HG02938 (cell line): ENCODE results near the gene FMN1.
A peak's percentile ranks its signal among the peaks of the same experiment; 100 is the strongest.

ENCODE experiments used
- ATAC-seq: cut with Tn5 transposase; IDR thresholded peaks from one replicate; pipeline ENCODE4 v1.9.1; 2021; ENCODE audit warnings: mild to moderate bottlenecking, moderate library complexity; ENCODE audit not compliant: unreplicated experiment

FMN1 gene

DNA sequence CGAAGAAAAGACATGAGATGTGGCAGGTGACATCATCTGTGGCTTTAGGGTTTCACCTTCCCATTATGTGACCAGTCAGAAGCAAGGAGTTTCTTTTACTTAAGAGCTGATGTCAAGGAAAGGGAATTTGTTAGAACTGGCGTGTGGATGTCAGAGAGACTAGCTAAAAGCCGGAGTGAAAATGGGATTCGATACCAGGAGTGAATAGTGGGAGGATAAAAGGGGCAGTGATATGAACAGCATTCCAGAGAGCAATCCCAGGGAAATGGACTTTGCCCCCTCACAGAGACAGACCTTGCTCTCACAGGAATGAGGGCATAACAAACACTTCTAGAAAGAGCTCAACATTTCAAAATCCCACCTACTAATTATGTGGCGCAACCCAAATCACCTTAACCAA is 5.9 kb upstream of the FMN1 start:
- ATAC-seq: no peak

DNA sequence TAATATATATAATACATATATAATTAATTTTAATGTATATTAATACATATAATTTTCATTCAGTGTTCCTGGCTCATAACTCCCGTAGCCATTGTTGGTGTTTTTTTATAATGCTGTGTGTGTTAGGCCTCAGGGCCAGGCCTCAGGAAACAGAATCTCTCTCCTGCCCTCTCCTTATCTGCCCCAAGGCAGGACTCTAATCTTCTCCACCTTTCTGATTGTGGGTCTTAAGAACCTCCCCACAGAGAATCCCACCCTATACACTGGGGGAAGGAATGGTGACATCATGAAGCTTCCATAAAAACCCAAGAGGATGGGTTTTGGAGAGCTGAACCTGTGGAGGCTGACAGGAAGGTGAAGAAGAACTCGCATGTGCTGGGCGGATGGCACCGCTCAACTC is 4.0 kb upstream of the FMN1 start:
- ATAC-seq: no peak

DNA sequence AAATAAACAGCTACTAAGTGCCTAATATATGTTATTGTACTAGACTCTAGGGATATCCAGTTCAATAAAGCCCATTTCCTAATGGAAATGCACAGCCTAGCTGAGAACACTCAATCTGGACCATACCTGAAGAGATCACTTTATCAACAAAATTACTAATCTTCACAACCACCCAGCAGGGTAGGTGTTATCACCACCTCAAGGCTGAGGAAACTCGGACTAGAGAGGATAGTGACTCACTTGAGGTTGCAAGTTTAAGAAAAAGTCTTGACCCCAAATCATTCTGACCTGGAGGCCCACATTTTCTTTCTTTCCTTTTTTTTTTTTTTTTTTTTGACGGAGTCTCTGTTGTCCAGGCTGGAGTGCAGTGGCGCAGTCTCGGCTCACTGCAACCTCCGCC is 3.1 kb upstream of the FMN1 start:
- no peak for ATAC-seq

DNA sequence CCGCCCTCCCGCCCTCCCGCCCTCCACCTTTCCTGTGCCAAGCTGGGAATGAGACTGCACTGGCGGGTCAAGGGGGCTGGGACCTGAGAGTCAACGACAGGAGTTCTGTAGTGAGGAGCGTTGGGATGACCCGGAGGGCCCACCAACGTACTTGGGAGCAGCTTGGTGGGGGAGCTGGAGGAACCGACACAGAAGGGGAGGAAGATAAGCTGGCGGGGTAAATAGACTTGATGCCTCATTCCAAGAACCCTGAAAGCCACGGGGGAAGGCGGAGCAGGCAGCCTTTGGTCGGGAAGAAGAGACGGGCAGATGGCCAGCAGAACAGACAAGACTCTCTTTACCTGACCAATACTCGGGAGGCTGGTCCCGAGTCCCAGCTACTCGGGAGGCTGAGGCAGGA is 277 bp downstream of the FMN1 start:
- ATAC-seq: no peak

DNA sequence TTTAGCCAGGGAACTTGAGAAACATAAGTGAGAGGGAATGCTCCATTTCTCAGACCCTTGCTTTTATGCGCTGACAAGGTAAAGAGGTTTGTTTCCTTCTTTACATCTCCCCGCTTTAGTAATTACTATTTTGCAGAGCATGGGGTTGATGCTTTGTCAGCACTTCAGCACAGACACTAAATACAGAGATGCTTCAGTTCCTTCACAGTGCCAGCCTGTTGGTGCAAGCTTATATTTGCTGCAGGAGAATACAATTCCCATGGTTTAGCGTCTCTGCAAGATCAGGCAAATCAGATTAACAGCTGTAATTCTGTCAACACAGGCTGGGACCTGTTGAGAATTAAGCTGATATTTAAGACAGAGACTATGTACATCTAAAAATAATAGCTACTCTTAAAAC is 2.9 kb downstream of the FMN1 start:
- no peak for ATAC-seq

DNA sequence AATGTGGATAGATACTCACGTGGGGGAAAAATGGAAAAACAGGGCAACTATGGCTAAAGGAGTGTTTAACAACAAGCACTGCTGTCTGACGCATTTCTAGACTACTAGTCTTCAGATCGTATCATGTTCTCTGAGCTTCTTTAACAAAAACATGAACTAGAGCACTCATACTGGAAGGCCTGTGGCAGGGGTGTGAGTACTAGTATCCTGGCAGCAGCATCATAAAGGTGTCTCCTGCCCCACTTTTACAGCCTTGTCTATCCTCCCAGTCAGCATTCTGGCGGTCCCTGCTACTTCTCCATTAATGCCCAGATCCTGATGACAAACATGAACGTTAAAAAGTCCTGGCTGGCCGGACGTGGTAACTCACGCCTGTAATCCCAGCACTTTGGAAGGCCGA is 4.0 kb downstream of the FMN1 start:
- ATAC-seq: no peak

DNA sequence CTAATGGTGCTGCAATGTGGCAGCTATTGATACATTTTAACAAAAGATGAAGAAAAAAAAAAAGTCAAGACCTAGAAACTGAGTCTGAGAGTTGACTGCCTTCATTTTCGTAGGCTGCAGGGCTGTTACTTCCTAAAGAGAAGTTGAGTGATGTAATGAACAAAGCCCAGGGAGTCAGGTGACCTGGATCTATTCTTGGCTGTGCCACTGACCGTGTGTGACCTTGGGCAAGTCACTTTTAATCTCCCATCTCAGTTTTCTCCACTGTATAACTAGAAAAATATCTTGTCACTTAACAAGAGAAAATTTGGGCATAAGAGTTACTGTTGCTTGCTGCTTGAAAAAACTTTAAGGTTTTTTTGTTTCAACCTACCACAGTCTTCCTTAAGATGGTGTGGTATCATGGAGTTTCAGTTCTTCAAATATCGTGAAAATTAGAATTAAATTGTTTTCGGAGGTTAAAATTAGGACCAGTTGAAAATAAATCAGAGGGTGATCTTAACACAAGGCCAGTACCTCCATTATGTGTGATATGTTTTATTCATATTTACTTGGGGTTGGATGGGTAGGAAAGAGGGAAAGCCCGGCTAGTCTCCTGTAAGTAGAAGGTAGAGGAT is 5.8 kb downstream of the FMN1 start:
- peak; percentile 54 for ATAC-seq

DNA sequence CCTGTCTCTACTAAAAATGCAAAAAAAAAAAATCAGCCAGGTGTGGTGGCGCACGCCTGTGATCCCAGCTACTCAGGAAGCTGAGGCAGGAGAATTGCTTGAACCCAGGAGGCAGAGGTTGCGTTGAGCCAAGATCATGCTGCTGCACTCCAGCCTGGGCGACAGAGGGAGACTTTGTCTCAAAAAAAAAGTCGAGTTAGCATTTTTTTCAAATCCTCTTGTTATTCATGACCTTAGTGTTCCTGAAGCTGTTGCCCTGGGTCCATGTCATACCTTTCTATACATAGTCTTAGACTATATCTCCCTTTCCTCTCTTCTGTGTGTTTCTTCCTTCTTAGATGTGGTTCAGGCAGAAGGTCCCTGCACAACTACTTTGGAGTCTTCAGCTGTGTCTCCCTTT is 6.4 kb downstream of the FMN1 start:
- ATAC-seq: no peak

DNA sequence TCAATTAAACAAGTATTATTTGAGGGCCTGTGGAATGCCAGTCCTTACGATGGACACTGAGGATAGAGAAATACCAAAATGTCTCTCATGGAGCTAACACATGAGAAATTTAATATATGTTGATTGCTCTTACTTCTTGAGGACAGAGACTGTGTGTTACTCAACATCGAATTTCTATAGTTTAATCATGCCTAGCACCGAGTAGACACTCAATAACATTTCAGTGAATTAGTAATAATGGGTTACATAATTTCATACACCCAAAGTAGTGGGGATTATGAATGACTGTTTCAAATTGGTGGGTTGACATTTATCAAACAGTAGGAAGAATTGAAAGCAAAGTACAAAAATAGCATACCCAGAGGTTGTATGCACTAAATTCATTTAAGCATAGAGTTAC is 11.2 kb downstream of the FMN1 start:
- ATAC-seq: no peak

DNA sequence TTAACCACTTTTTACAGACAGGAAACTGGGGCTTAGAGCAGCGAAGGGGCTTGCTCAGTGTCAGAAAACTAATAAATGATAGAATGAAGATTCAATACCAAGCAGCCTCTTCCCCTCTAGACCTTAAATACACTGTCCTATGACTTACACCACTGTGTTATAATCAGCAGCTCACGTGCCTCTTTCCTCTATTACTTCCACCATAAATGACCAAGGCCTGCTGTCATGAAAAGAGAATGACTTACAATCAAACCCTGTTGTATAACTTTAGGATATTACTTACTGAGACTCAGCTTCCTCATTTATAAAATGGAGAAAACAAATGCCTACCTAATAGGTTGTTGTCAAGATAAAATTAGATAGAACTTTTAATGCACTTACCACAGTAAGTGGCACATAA is 11.6 kb downstream of the FMN1 start:
- no peak for ATAC-seq

DNA sequence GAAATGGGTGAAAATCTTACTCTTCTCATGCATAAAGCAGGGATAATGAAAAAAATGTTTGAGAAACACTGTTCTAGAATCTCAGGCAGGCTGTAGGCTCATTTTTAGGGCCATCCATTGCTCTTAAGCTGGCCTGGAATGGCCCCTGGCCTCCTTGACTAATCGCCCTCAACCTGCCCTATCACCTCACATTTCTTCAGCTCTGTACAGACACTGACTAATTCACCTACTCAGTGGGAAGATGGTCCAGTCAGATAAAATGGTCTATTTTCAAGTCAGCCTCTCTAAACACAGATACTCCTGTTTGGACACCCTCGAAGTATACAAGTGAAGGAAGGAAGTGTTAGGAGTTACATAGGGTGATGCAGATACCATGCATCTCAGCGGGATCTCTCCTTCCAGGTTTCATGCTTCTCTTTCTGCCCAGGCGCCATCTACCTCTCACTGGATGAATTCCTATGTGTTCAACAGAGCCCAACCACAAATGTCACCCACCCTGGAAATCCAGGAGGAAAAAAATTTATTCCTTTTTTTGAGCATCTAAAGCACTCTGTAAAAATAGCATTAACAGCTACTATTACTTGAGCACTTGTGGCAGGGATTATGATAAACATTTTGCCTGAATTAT is 12.1 kb downstream of the FMN1 start:
- ATAC-seq: no peak

DNA sequence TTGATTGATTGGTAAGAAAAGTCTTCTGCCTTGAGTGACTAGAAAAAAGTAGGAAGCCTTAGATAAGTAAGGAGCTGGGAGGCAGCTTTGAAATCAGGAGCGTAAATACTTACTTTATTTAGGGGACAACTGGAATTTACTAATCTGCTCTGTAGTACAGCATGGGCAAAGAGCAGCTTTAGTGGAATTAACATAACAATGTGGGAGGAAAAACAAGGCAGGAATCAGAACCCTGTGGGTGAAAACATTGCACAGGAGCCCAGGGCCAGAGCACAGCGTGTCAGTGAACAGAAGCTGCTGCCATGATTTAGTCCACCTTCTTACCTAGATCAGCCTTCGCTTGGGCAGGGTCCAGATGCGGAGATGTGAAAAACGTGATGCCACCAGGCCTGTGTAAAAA is 14.6 kb downstream of the FMN1 start:
- ATAC-seq: no peak

DNA sequence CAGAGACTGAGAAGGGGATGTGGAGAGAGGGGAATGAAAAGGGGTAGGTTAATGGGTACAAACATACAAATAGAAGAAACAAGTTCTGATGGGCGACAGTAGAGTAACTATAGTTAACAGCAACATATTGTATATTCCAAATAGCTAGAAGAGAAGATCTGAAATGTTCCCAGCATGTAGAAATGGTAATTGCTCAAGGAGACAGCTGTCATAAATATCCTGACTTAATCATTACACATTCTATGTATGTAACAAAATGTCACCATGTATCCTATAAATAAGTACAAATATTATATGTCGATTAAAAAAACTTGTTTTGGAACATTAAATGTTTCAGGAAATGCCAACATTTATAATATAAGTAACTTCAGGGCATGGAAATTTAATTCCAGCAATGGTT is 23.3 kb downstream of the FMN1 start:
- no peak for ATAC-seq

DNA sequence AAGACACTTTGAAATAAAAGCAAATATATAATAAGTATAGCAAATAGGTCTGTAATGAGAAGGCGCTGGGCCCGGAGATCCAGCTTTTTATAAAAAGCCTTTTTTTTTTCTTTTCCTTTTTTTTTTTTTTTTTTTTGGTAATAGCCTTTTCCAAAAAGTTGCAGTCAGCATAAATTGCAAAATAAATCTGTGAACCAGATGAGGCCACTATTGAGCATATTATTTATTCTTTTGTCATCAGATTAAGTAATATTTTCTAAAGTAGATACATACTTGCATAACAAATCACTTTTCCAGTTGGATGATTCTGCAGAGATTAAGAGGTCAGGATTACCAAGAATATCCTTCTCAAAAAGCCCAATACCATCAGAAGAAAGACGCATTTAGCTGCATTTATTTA is 24.9 kb downstream of the FMN1 start:
- ATAC-seq: no peak

DNA sequence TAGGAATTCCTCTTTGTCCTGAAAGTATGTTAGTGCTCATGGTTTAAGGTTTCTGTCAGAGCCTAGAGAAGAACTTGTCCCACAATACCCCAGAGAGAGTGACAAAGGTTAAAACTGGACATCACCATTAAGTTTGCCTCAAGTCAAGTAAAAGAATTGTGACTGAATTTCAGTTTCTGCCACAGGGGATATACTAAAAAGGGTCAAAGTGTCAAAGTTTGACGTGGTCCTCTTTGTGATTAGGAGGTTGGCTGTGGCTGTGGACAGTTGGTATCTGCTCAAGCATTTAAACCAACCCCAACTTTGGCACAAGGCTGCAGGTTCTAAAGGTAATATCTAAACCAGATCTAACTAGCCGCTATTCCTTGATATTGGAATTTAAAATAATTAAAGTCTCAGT is 26.1 kb downstream of the FMN1 start:
- peak; percentile 49 for ATAC-seq

DNA sequence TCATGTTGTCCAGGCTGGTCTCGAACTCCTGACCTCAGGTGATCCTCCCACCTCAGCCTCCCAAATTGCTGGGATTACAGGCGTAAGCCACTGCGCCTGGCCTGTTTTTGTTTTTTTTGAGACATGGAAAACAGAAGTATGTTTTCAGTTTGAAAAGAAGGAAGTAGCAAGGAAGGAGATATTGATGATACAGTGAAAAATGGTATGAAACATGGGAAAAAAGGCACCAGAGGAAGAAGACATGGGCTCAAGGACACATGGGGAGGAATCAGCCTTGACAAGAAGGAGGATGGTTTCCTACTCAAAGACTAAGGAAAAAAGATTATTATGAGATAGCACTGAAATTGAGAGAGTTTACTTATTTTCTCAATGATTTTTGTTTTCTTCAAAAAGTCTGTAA is 30.7 kb downstream of the FMN1 start:
- no peak for ATAC-seq

DNA sequence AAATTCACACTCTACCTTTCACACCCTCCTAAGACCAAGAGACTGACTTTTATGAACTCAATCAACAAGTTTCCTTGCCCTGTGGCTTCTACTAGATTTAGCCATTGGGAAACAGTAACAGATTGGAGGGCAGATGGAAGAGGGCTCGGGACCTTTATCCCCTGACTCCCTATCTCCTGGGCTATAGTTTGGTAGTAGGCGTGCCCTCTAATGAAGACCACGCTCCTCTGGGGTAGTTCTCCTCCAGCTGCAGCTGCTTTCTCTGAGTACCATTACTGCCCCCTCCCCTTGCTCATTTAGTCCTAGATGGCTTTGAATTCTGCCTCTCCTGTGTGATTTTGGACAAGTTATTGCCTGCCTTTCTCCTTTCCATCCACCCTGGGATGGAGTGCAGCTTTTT is 33.3 kb downstream of the FMN1 start:
- ATAC-seq: no peak

DNA sequence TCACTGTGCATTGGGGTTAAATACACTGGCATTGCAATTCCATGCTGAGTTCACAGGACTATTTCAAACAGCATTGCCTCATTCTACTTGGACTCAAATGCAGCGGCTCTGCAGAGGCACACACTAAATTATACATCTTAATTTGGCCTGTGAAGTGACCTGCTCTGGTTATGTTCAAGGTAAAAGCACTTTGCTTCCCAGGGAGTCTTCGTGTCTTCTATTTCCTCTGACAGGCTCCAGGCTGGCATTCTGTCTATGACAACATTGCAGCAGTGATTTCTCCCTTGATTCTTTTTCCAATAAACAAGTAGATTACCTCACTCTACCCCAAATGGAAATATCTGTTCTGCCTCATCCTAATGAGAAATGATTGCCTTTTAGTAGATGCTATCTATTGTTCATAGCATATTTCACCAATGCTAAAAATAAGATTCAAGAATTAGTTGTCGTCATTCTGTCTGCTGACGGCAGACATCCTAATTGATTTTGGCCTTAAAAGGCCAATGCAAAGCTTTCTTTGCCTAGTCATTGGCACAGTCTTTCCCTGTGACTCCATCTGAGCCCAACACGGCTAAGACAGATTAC is 33.8 kb downstream of the FMN1 start:
- no peak for ATAC-seq

DNA sequence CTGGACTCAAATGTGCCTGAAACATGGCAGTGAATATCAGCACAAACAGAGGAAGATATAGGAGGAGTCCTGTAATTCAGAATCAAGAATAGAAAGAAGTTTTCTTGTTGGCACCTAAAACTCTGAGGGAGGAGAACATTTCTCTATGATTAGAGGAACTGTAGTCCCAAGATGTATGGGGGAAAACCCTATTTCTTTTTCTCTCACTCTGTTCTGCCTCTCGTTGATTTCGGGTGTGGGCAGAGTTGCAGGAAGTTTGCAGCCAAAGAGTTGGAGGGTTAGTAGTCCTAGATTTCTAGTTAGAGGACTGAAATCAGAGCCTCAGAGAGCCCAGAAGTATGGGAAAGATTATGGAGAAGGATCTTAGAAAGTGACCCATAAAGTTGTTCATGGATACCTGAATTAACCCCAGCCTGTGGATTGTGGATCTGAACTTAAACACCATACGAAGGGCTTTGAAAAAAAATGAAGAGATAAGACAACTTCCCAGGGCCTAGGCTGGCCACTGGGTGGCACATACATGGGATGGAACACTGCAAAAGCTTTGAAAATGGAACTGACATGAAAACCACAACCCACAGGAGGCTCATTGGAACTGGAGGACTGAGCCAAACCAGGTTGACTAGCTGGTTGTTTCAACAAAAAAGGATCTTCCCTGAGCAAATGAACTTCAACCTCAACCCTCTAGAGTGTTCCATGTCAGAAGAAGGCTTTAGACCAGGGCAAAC is 34.6 kb downstream of the FMN1 start:
- ATAC-seq: no peak

DNA sequence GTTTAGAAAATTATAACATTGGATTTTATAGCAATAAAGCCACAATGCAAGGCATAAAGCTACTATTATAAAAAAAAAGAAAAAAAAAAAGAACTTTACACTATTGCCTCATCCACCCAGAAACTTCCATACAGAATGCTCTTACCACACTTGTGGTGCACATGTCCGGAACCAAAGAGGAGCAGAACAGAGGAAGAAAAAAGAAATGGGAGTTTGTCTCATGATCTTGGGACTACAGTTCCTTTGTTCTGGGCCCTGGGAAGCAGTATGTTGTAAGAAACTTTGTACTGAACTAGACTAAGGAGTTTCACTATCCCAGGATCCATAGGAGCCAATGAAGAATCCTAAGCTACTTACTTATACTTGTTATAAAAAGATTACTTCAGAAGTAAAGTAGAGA is 36.1 kb downstream of the FMN1 start:
- no peak for ATAC-seq

DNA sequence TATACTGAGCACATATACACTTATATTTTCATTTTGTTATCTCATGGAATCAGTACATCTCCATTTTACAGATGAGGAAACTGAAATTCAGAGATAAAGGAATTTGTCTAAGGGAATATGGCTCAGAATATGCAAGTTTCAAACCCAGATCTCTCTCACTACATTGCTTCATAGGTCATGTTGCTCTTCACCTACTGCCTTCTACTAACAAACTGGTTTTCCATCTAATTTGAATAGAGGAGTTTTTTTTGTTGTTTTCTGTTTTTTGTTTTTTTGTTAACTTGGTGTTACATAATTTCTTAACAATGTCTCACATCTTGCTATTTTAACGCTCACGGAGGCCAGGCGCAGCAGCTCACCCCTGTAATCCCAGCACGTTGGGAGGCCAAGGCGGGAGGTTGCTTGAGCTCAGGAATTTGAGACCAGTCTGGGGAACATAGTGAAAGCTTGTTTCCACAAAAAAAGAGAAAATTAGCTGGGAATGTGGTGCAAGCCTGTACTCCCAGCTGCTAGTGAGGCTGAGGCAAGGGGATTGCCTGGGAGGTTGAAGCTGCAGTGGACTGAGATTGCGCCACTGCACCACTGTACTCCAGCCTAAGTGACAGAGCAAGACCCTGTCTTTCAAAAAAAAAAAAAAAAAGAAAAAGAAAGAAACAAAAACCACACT is 37.0 kb downstream of the FMN1 start:
- ATAC-seq: no peak
